Measurements from ENCODE around the gene CRELD2. TPM values are rescaled to one million over a fixed set of nuclear protein-coding genes. Genes with fewer than 3 reads are reported as not detected.

The CRELD2 gene
- total and polyA plus RNA-seq, 2 of the 13 experiments (the other 11 are each of a cell fraction or from before 2014, with no cell fraction given): 17.2 to 44.7 TPM

DNA sequence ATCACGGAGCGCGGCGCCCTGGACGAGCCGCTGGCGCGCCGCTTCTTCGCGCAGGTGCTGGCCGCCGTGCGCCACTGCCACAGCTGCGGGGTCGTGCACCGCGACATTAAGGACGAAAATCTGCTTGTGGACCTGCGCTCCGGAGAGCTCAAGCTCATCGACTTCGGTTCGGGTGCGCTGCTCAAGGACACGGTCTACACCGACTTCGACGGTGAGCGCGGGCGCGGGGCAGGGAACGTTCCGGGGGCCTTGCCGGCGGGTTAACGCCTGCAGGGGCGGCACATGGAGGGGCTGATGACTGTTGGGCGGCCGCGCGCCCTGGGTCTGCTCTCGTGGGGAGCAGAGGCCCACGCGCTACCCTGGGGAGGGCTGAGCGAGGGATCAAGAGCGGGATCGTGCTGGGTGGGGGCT, 43.2 kb downstream of the CRELD2 start (continued):
- TF ChIP-seq CBX1 (IDR thresholded peaks at IDR 0.05; ENCODE audit: low read depth): no peak
- no peak for TF ChIP-seq SOX5 (CRISPR knock-in tag; IDR thresholded peaks at IDR 0.05; ENCODE audit: borderline replicate concordance)
- TF ChIP-seq, protein P1, sequence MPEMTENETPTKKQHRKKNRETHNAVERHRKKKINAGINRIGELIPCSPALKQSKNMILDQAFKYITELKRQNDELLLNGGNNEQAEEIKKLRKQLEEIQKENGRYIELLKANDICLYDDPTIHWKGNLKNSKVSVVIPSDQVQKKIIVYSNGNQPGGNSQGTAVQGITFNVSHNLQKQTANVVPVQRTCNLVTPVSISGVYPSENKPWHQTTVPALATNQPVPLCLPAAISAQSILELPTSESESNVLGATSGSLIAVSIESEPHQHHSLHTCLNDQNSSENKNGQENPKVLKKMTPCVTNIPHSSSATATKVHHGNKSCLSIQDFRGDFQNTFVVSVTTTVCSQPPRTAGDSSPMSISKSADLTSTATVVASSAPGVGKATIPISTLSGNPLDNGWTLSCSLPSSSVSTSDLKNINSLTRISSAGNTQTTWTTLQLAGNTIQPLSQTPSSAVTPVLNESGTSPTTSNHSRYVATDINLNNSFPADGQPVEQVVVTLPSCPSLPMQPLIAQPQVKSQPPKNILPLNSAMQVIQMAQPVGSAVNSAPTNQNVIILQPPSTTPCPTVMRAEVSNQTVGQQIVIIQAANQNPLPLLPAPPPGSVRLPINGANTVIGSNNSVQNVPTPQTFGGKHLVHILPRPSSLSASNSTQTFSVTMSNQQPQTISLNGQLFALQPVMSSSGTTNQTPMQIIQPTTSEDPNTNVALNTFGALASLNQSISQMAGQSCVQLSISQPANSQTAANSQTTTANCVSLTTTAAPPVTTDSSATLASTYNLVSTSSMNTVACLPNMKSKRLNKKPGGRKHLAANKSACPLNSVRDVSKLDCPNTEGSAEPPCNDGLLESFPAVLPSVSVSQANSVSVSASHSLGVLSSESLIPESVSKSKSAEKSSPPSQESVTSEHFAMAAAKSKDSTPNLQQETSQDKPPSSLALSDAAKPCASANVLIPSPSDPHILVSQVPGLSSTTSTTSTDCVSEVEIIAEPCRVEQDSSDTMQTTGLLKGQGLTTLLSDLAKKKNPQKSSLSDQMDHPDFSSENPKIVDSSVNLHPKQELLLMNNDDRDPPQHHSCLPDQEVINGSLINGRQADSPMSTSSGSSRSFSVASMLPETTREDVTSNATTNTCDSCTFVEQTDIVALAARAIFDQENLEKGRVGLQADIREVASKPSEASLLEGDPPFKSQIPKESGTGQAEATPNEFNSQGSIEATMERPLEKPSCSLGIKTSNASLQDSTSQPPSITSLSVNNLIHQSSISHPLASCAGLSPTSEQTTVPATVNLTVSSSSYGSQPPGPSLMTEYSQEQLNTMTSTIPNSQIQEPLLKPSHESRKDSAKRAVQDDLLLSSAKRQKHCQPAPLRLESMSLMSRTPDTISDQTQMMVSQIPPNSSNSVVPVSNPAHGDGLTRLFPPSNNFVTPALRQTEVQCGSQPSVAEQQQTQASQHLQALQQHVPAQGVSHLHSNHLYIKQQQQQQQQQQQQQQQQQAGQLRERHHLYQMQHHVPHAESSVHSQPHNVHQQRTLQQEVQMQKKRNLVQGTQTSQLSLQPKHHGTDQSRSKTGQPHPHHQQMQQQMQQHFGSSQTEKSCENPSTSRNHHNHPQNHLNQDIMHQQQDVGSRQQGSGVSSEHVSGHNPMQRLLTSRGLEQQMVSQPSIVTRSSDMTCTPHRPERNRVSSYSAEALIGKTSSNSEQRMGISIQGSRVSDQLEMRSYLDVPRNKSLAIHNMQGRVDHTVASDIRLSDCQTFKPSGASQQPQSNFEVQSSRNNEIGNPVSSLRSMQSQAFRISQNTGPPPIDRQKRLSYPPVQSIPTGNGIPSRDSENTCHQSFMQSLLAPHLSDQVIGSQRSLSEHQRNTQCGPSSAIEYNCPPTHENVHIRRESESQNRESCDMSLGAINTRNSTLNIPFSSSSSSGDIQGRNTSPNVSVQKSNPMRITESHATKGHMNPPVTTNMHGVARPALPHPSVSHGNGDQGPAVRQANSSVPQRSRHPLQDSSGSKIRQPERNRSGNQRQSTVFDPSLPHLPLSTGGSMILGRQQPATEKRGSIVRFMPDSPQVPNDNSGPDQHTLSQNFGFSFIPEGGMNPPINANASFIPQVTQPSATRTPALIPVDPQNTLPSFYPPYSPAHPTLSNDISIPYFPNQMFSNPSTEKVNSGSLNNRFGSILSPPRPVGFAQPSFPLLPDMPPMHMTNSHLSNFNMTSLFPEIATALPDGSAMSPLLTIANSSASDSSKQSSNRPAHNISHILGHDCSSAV (CRISPR knock-in tag; IDR thresholded peaks at IDR 0.05; ENCODE audit: borderline replicate concordance): no peak
- no peak; the same call in 1 of the 2 replicates for TF ChIP-seq ZFP90 (CRISPR knock-in tag; IDR thresholded peaks at IDR 0.05; ENCODE audit: borderline replicate concordance)
- TF ChIP-seq CREB1 (IDR thresholded peaks at IDR 0.05): no peak
- no peak for TF ChIP-seq CREB1 (CRISPR knock-in tag; IDR thresholded peaks at IDR 0.05)
- TF ChIP-seq ZNF678 (CRISPR knock-in tag; IDR thresholded peaks at IDR 0.05): no peak
- no peak for TF ChIP-seq GABPA (IDR thresholded peaks at IDR 0.05; ENCODE audit: low read depth, low read length)
- no peak for TF ChIP-seq GABPA (CRISPR knock-in tag; IDR thresholded peaks at IDR 0.05; ENCODE audit: low read depth)
- TF ChIP-seq, protein P2, sequence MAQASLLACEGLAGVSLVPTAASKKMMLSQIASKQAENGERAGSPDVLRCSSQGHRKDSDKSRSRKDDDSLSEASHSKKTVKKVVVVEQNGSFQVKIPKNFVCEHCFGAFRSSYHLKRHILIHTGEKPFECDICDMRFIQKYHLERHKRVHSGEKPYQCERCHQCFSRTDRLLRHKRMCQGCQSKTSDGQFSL (CRISPR knock-in tag; IDR thresholded peaks at IDR 0.05): 0 out of 2 replicates have a peak, but pooled peaks have one; percentile 4
- no peak for TF ChIP-seq MBD4 (IDR thresholded peaks at IDR 0.05; ENCODE audit: borderline replicate concordance, low read length)
- TF ChIP-seq HNRNPH1 (optimal IDR thresholded peaks at IDR 0.05; ENCODE audit: low read depth, low read length): no peak
- no peak for TF ChIP-seq ZNF564 (CRISPR knock-in tag; IDR thresholded peaks at IDR 0.05)
- no peak; the same call in 1 of the 2 replicates for TF ChIP-seq ZNF225 (CRISPR knock-in tag; IDR thresholded peaks at IDR 0.05)
- 0 out of 2 replicates have a peak, but pooled peaks have one; percentile 27 for TF ChIP-seq ZNF333 (CRISPR knock-in tag; IDR thresholded peaks at IDR 0.05; ENCODE audit: borderline replicate concordance)
- TF ChIP-seq ZNF782 (CRISPR knock-in tag; IDR thresholded peaks at IDR 0.05; ENCODE audit: borderline replicate concordance): no peak; the same call in 1 of the 2 replicates
- no peak for TF ChIP-seq ZNF414 (CRISPR knock-in tag; IDR thresholded peaks at IDR 0.05)
- TF ChIP-seq MEIS2 (CRISPR knock-in tag; IDR thresholded peaks at IDR 0.05): no peak
- no peak for TF ChIP-seq ZZZ3 (CRISPR knock-in tag; IDR thresholded peaks at IDR 0.05; ENCODE audit: borderline replicate concordance)
- TF ChIP-seq YEATS4 (CRISPR knock-in tag; IDR thresholded peaks at IDR 0.05; ENCODE audit: borderline replicate concordance): 0 out of 2 replicates have a peak, but pooled peaks have one; percentile 12
- peak; percentile 18; the same call in 1 of the 2 replicates for TF ChIP-seq GATAD1 (CRISPR knock-in tag; IDR thresholded peaks at IDR 0.05)
- TF ChIP-seq, protein P3, sequence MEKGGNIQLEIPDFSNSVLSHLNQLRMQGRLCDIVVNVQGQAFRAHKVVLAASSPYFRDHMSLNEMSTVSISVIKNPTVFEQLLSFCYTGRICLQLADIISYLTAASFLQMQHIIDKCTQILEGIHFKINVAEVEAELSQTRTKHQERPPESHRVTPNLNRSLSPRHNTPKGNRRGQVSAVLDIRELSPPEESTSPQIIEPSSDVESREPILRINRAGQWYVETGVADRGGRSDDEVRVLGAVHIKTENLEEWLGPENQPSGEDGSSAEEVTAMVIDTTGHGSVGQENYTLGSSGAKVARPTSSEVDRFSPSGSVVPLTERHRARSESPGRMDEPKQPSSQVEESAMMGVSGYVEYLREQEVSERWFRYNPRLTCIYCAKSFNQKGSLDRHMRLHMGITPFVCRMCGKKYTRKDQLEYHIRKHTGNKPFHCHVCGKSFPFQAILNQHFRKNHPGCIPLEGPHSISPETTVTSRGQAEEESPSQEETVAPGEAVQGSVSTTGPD (CRISPR knock-in tag; IDR thresholded peaks at IDR 0.05): no peak

Measured in HepG2 (cell line).